Neuronal stem cell (in vitro differentiated cells): ENCODE data around the gene TDRD9.

Experiments used
- DNase-seq: peaks from one replicate; pipeline ENCODE4 v3.0.0-alpha.2; 2013; ENCODE audit warnings: low spot score
- H2AFZ ChIP-seq: one replicate; pipeline ENCODE4 v1.6.1; 2013; ENCODE audit warnings: mild to moderate bottlenecking, low read length, inconsistent platforms
- H2AK5ac ChIP-seq: 2 replicates; pipeline ENCODE4 v1.6.1; 2013; ENCODE audit warnings: low read depth, mild to moderate bottlenecking, inconsistent platforms, low read length, moderate library complexity, mixed read lengths
- H2BK120ac ChIP-seq: 2 replicates; pipeline ENCODE4 v1.6.1; 2013; ENCODE audit warnings: low read depth, mild to moderate bottlenecking, inconsistent platforms, low read length, moderate library complexity, mixed read lengths
- H2BK12ac ChIP-seq: one replicate; pipeline ENCODE4 v1.6.1; 2013; ENCODE audit warnings: low read length, inconsistent platforms
- H2BK15ac ChIP-seq: 2 replicates; pipeline ENCODE4 v1.6.1; 2013; ENCODE audit warnings: mild to moderate bottlenecking, low read length, inconsistent platforms, mixed read lengths
- H2BK5ac ChIP-seq: one replicate; pipeline ENCODE4 v1.6.1; 2013; ENCODE audit warnings: inconsistent platforms, mild to moderate bottlenecking, low read length, moderate library complexity
- H3K14ac ChIP-seq: one replicate; pipeline ENCODE4 v1.6.1; 2013; ENCODE audit warnings: low read length, inconsistent platforms
- H3K18ac ChIP-seq: 2 replicates; pipeline ENCODE4 v1.6.1; 2013; ENCODE audit warnings: low read length, inconsistent platforms
- H3K23ac ChIP-seq: 2 replicates; pipeline ENCODE4 v1.6.1; 2013; ENCODE audit warnings: low read depth, mild to moderate bottlenecking, mixed read lengths, low read length, inconsistent platforms; ENCODE audit not compliant: poor library complexity
- H3K27ac ChIP-seq: replicated peaks from 3 replicates; pipeline ENCODE4 v1.5.1; 2013; ENCODE audit warnings: low read length, inconsistent platforms
- H3K27me3 ChIP-seq, 3 experiments: 2 replicates each; pipeline ENCODE4 v1.6.1; 2013; ENCODE audit warnings: low read length in 3 of 3, mild to moderate bottlenecking in 2 of 3, inconsistent platforms in 1 of 3, low read depth in 1 of 3, mixed read lengths in 1 of 3, moderate library complexity in 1 of 3; ENCODE audit not compliant: control insufficient read depth in 3 of 3, insufficient read depth in 3 of 3
- H3K36me3 ChIP-seq, 2 donors: replicated peaks in 1 of 2; 2 replicates each; pipeline ENCODE4 v1.6.1; 2013; ENCODE audit warnings: low read length in 2 of 2; ENCODE audit not compliant: control insufficient read depth in 2 of 2, insufficient read depth in 2 of 2
- H3K4ac ChIP-seq: 2 replicates; pipeline ENCODE4 v1.6.1; 2013; ENCODE audit warnings: inconsistent platforms, mild to moderate bottlenecking, low read length, moderate library complexity
- H3K4me1 ChIP-seq, 2 donors: 1 replicate in 1 of 2; 2 replicates in 1 of 2; pipeline ENCODE4 v1.6.1; 2013; ENCODE audit warnings: low read length in 2 of 2, low read depth in 1 of 2; ENCODE audit not compliant: control insufficient read depth in 2 of 2, insufficient read depth in 1 of 2
- H3K4me2 ChIP-seq: one replicate; pipeline ENCODE4 v1.6.1; 2013; ENCODE audit warnings: mild to moderate bottlenecking, low read length, inconsistent platforms; ENCODE audit not compliant: insufficient read depth, poor library complexity, severe bottlenecking
- H3K4me3 ChIP-seq, 2 donors: 2 replicates each; pipeline ENCODE4 v1.5.1; 2013; ENCODE audit warnings: low read length in 2 of 2, mild to moderate bottlenecking in 2 of 2, inconsistent platforms in 1 of 2, moderate library complexity in 1 of 2
- H3K79me1 ChIP-seq: one replicate; pipeline ENCODE4 v1.6.1; 2013; ENCODE audit warnings: low read depth, mild to moderate bottlenecking, inconsistent platforms, low read length, moderate library complexity
- H3K9ac ChIP-seq: one replicate; pipeline ENCODE4 v1.6.1; 2013; ENCODE audit warnings: mild to moderate bottlenecking, low read depth, low read length, inconsistent platforms; ENCODE audit not compliant: poor library complexity
- H3K9me3 ChIP-seq, 2 donors: replicated peaks in 1 of 2; 2 replicates each; pipeline versions ENCODE3 to v1.6.1; 2013; ENCODE audit warnings: low read length in 2 of 2, mild to moderate bottlenecking in 2 of 2, inconsistent platforms in 1 of 2, low read depth in 1 of 2, mixed read lengths in 1 of 2, moderate library complexity in 1 of 2; ENCODE audit not compliant: control insufficient read depth in 2 of 2, insufficient read depth in 1 of 2
- H4K8ac ChIP-seq: one replicate; pipeline ENCODE4 v1.6.1; 2013; ENCODE audit warnings: low read depth, mild to moderate bottlenecking, inconsistent platforms, low read length, moderate library complexity
- H4K91ac ChIP-seq: one replicate; pipeline ENCODE4 v1.6.1; 2013; ENCODE audit warnings: low read length, low read depth, mild to moderate bottlenecking, inconsistent platforms; ENCODE audit not compliant: poor library complexity
- WGBS, 2 donors: extraction: QIAGEN DNeasy Blood & Tissue Kit; methylation state at CpG; one replicate each; pipeline ENCODE4 v1.1.7; 2013; ENCODE audit warnings: missing lambda C conversion rate in 2 of 2, mixed read lengths in 1 of 2; ENCODE audit not compliant: insufficient read length in 2 of 2, insufficient replicate concordance in 1 of 2; ENCODE audit errors: extremely low coverage in 2 of 2; 5-methylcytosine and 5-hydroxymethylcytosine counted together

The TDRD9 gene

DNA sequence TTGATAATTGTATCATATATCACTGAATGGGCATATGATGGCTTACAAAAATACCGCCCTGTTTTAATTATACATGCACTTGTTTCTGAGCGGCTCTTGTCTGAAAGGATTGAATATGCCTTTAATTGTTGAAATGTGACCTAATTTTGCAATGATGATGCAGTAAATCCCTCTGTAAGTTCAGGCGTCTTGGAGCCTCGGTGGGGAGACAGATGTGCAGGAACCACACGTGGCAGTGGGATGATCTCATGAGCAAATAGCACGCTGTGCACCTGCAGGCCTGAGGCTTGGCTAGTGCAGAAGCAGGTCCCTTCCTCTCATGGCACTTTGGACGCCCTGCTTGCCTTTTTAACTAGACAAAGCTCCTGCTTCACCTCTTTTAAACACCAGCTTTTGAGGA lies 108.0 kb downstream of the TDRD9 start:
- Histone ChIP-seq H3K27ac (no peak overlapping the region), H2AFZ (no peak overlapping the region), H2BK5ac (no peak overlapping the region), H3K23ac (no peak overlapping the region), H2BK15ac (no peak overlapping the region), H3K4me2 (no peak overlapping the region), H4K91ac (no peak overlapping the region), H2BK12ac (no peak overlapping the region), H3K4me1 (peaks cover 0 to 10% of the 10 kb centered on the region in 2 donors), H3K14ac (no peak overlapping the region), H3K4ac (no peak overlapping the region), H3K18ac (no peak overlapping the region), H3K9me3 (no peaks in the 10 kb centered on the region), H3K4me3 (no peak overlapping the region), H3K79me1 (no peaks in the 10 kb centered on the region), H3K36me3 (no peaks in the 10 kb centered on the region), H4K8ac (no peak overlapping the region), H2AK5ac (no peak overlapping the region), H3K9ac (no peak overlapping the region), H3K27me3 (peaks cover 0 to 40% (median 0%) of the 10 kb centered on the region in 3 experiments), H2BK120ac (no peak overlapping the region)
- no peak for DNase-seq
- no CpG with 5 or more reads among the region's 7 CpGs for WGBS, 2 donors

DNA sequence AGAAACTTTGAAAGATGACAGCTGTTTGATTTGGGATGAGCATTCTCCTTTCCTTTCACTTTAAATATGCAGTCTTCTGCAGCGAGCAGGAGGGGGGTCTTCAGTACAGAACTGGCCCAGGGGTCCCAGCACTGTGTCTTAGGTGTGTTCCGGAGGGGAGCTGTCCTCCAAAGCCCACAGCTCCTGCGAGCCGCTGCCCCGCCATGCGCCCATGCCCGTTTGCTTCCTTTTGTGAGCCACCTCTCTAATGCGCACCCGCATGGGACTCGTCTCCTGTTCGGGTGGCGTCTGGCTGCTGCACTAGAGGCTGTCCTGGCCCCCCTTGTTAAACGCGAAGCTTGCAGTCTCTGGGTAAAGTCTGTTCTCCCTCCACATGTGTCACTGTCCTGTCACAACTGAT lies 108.8 kb downstream of the TDRD9 start:
- no peak overlapping the region for H2BK12ac ChIP-seq
- no peak overlapping the region for H2AFZ ChIP-seq
- H3K4me3 ChIP-seq: no peak overlapping the region
- H3K4me2 ChIP-seq: no peak overlapping the region
- no peaks in the 10 kb centered on the region for H3K79me1 ChIP-seq
- H2BK5ac ChIP-seq: no peak overlapping the region
- H2BK120ac ChIP-seq: no peak overlapping the region
- H3K36me3 ChIP-seq: no peaks in the 10 kb centered on the region
- no peak overlapping the region for H3K4ac ChIP-seq
- no CpG with 5 or more reads among the region's 14 CpGs for WGBS, 2 donors
- H3K27me3 ChIP-seq: peaks cover 0 to 41% (median 0%) of the 10 kb centered on the region in 3 experiments
- no peak for DNase-seq
- no peak overlapping the region for H4K8ac ChIP-seq
- H3K9ac ChIP-seq: no peak overlapping the region
- no peak overlapping the region for H2AK5ac ChIP-seq
- no peak overlapping the region for H3K23ac ChIP-seq
- peaks cover 0 to 10% of the 10 kb centered on the region in 2 donors for H3K4me1 ChIP-seq
- H3K18ac ChIP-seq: no peak overlapping the region
- no peak overlapping the region for H4K91ac ChIP-seq
- no peak overlapping the region for H3K14ac ChIP-seq
- H3K27ac ChIP-seq: no peak overlapping the region
- H3K9me3 ChIP-seq: no peaks in the 10 kb centered on the region
- no peak overlapping the region for H2BK15ac ChIP-seq

DNA sequence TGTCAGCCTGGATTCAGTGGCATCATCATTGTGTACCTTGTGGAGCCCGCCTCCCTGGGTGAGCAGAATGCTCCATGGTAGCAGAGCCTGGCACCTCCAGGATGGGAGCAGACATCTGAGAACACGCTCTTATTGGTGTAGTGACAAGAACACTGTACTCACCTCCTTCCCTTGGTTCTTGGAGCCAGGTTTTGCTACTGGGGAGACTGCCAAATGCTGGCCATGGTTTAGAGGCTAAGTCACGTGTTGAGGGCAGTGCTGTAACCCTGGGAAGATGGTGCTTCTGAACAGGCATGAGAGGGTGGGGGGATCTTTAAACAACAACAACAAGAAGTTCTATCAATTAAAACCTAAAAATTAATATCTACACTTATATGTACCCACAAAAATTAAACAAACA lies 109.6 kb downstream of the TDRD9 start:
- Histone ChIP-seq H3K27me3 (peaks cover 0 to 41% (median 0%) of the 10 kb centered on the region in 3 experiments), H2BK5ac (no peak overlapping the region)

DNA sequence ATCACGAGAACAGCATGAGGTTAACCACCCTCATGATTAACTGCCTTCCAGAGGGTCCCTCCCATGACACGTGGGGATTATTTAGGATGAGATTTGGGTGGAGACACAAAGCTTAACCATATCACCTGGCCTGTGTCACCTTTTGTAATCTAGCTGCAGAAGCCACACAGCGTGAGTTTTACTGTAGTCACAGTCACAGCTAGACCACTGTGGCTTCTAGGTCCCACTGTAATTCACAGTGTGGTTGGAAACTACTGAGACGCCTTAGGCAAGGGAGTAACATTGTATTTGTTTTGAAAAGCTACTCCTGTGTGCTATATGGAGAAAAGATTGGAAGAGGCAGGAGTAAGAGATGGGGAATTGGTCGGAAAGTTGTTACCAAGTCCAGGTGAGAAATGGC lies 111.0 kb downstream of the TDRD9 start:
- Histone ChIP-seq H2AK5ac (no peak overlapping the region), H3K9me3 (peaks cover 0 to 1% of the 10 kb centered on the region in 2 donors), H3K23ac (no peak overlapping the region), H3K14ac (no peak overlapping the region), H3K18ac (no peak overlapping the region), H4K8ac (no peak overlapping the region), H3K4me2 (no peak overlapping the region), H2BK12ac (no peak overlapping the region), H2BK120ac (no peak overlapping the region), H3K27me3 (peaks cover 0 to 32% (median 0%) of the 10 kb centered on the region in 3 experiments), H3K79me1 (no peaks in the 10 kb centered on the region), H4K91ac (no peak overlapping the region), H3K9ac (no peak overlapping the region), H2BK5ac (no peak overlapping the region), H2BK15ac (no peak overlapping the region), H3K27ac (no peak overlapping the region), H2AFZ (no peak overlapping the region), H3K4me3 (no peak overlapping the region), H3K4ac (no peak overlapping the region), H3K36me3 (no peaks in the 10 kb centered on the region), H3K4me1 (peaks cover 0 to 10% of the 10 kb centered on the region in 2 donors)
- no CpG with 5 or more reads among the region's 5 CpGs for WGBS, 2 donors
- no peak for DNase-seq

More for the DNA sequence above, 109.6 kb downstream of the TDRD9 start:
- Histone ChIP-seq H3K36me3 (no peaks in the 10 kb centered on the region), H2BK12ac (no peak overlapping the region), H3K14ac (no peak overlapping the region), H2AK5ac (no peak overlapping the region), H3K23ac (no peak overlapping the region), H3K27ac (no peak overlapping the region), H4K8ac (no peak overlapping the region), H3K4me2 (no peak overlapping the region), H4K91ac (no peak overlapping the region), H3K4me3 (no peak overlapping the region), H3K9me3 (peaks cover 0 to 1% of the 10 kb centered on the region in 2 donors), H3K9ac (no peak overlapping the region), H3K79me1 (no peaks in the 10 kb centered on the region), H3K4ac (no peak overlapping the region), H2BK120ac (no peak overlapping the region), H2BK15ac (no peak overlapping the region), H3K4me1 (peaks cover 0 to 10% of the 10 kb centered on the region in 2 donors), H3K18ac (no peak overlapping the region), H2AFZ (no peak overlapping the region)
- WGBS, 2 donors: no CpG with 5 or more reads among the region's 3 CpGs
- DNase-seq: no peak
